Right kidney (tissue), 9 donors: ENCODE measurements around the gene HOXD11.

Experiments
- DNase-seq: peaks from one replicate; pipeline ENCODE4 v3.0.0-alpha.2; 2016
- long read RNA-seq, 8 donors: transcript quantifications; one replicate each; lab custom pipeline, GENCODE V29; 2026

The HOXD11 gene
- long read RNA-seq, donor 1, transcript HOXD11-201 (2 exons, 1,533 nt), result major isoform, 38 of 60 reads
- long read RNA-seq, donor 1, transcript HOXD11-202 (2 exons, 1,259 nt), result minor isoform, 12 of 60 reads
- long read RNA-seq, donor 1, partial matches to known transcripts, result 10 of 60 reads
- long read RNA-seq, donor 1, other reads (novel, unspliced or antisense), result 0 of 60 reads
- long read RNA-seq, donor 2, transcript HOXD11-201 (2 exons, 1,533 nt), result major isoform, 21 of 48 reads
- long read RNA-seq, donor 2, partial matches to known transcripts, result 24 of 48 reads
- long read RNA-seq, donor 2, other reads (novel, unspliced or antisense), result 0 of 48 reads
- long read RNA-seq, donor 3, transcript HOXD11-201 (2 exons, 1,533 nt), result major isoform, 12 of 24 reads
- long read RNA-seq, donor 3, transcript HOXD11-202 (2 exons, 1,259 nt), result minor isoform, 6 of 24 reads
- long read RNA-seq, donor 3, partial matches to known transcripts, result 6 of 24 reads
- long read RNA-seq, donor 3, other reads (novel, unspliced or antisense), result 0 of 24 reads
- long read RNA-seq, donor 4, transcript HOXD11-202 (2 exons, 1,259 nt), result minor isoform, 8 of 58 reads
- long read RNA-seq, donor 4, transcript HOXD11-201 (2 exons, 1,533 nt), result major isoform, 35 of 58 reads
- long read RNA-seq, donor 4, partial matches to known transcripts, result 15 of 58 reads
- long read RNA-seq, donor 4, other reads (novel, unspliced or antisense), result 0 of 58 reads
- long read RNA-seq, donor 5, transcript HOXD11-202 (2 exons, 1,259 nt), result minor isoform, 8 of 47 reads
- long read RNA-seq, donor 5, transcript HOXD11-201 (2 exons, 1,533 nt), result major isoform, 30 of 47 reads
- long read RNA-seq, donor 5, partial matches to known transcripts, result 9 of 47 reads
- long read RNA-seq, donor 5, other reads (novel, unspliced or antisense), result 0 of 47 reads
- long read RNA-seq, donor 6, transcript HOXD11-201 (2 exons, 1,533 nt), result major isoform, 21 of 39 reads
- long read RNA-seq, donor 6, partial matches to known transcripts, result 18 of 39 reads
- long read RNA-seq, donor 6, other reads (novel, unspliced or antisense), result 0 of 39 reads
- long read RNA-seq, donor 7, transcript HOXD11-202 (2 exons, 1,259 nt), result minor isoform, 11 of 67 reads
- long read RNA-seq, donor 7, transcript HOXD11-201 (2 exons, 1,533 nt), result major isoform, 44 of 67 reads
- long read RNA-seq, donor 7, partial matches to known transcripts, result 0 of 67 reads
- long read RNA-seq, donor 7, other reads (novel, unspliced or antisense), result 12 of 67 reads
- long read RNA-seq, donor 8, transcript HOXD11-201 (2 exons, 1,533 nt), result major isoform, 31 of 42 reads
- long read RNA-seq, donor 8, partial matches to known transcripts, result 9 of 42 reads
- long read RNA-seq, donor 8, other reads (novel, unspliced or antisense), result 0 of 42 reads

- DNase-seq, result peak; percentile 90
Observed at GRCh38 chr2:176106581-176107539, at the start of gene HOXD11. HOXD11 (plus strand) TSS chr2:176107280; CDS start chr2:176107356, 76 bp downstream.

- DNase-seq, result no peak
Observed at GRCh38 chr2:176063958-176064357, 43.1 kb upstream of the HOXD11 start.

GRCh38 chr2:176066645-176067588 is 40.2 kb upstream of the HOXD11 start:
- DNase-seq, result peak; percentile 72

- DNase-seq, result peak; percentile 78
Observed at GRCh38 chr2:176067589-176068418, 39.3 kb upstream of the HOXD11 start.

- DNase-seq, result peak; percentile 63
Observed at GRCh38 chr2:176068419-176068832, 38.7 kb upstream of the HOXD11 start.

GRCh38 chr2:176071330-176072291 is 35.5 kb upstream of the HOXD11 start:
- DNase-seq, result peak; percentile 60

GRCh38 chr2:176072292-176072669 is 34.8 kb upstream of the HOXD11 start:
- no peak for DNase-seq

- peak; percentile 60 for DNase-seq
Observed at GRCh38 chr2:176072951-176073904, 33.9 kb upstream of the HOXD11 start.

- DNase-seq, result no peak
Observed at GRCh38 chr2:176074919-176075425, 32.1 kb upstream of the HOXD11 start.

GRCh38 chr2:176075481-176075880 is 31.6 kb upstream of the HOXD11 start:
- peak; percentile 50 for DNase-seq

- DNase-seq, result no peak
Observed at GRCh38 chr2:176076063-176076462, 31.0 kb upstream of the HOXD11 start.

- DNase-seq, result peak; percentile 48
Observed at GRCh38 chr2:176076796-176077195, 30.3 kb upstream of the HOXD11 start.

- peak; percentile 70 for DNase-seq
Observed at GRCh38 chr2:176078541-176079284, 28.4 kb upstream of the HOXD11 start.

- DNase-seq, result peak; percentile 63
Observed at GRCh38 chr2:176079285-176079830, 27.7 kb upstream of the HOXD11 start.
